H1 (cell line): Measurements from ENCODE around the gene NHSL2. TPM values are rescaled to one million over a fixed set of nuclear protein-coding genes. Genes with fewer than 3 reads are reported as not detected.

ENCODE experiments used
- CTCF ChIA-PET: fragments of 300-600 bp; sonication (Branson Sonifier 250); formaldehyde crosslinking; loops from one replicate; lab custom pipeline; 2021; ENCODE audit not compliant: partially characterized antibody; lab: Charles Lee
- POLR2A ChIA-PET: fragments of 300-600 bp; sonication (Branson Sonifier 250); formaldehyde crosslinking; loops from one replicate; lab custom pipeline; 2021; ENCODE audit warnings: inconsistent platforms; ENCODE audit not compliant: partially characterized antibody; lab: Charles Lee
- DNase-seq, 2 experiments: peaks; one replicate each; pipeline versions ENCODE4 v3.0.0 to v3.0.0-alpha.2; 2010 to 2022; ENCODE audit warnings: low spot score in 2 of 2, low read depth in 1 of 2, mixed read lengths in 1 of 2
- FAIRE-seq: peaks from 2 replicates; lab custom pipeline; 2011; peaks lifted over from hg19 to GRCh38; lab: Jason Lieb, UNC
- H2AFZ ChIP-seq: 2 replicates; pipeline ENCODE4 v1.8.1; 2012; ENCODE audit warnings: low read length, inconsistent platforms
- H2AK5ac ChIP-seq: 2 replicates; pipeline ENCODE4 v1.6.1; 2013; ENCODE audit warnings: low read depth, low read length
- H2BK120ac ChIP-seq: replicated peaks from 2 replicates; pipeline ENCODE3; 2013; ENCODE audit warnings: low read depth, low read length, inconsistent platforms
- H2BK12ac ChIP-seq: 2 replicates; pipeline ENCODE4 v1.6.1; 2013; ENCODE audit warnings: low read depth, low read length
- H2BK15ac ChIP-seq: 2 replicates; pipeline ENCODE4 v1.6.1; 2013; ENCODE audit warnings: low read length
- H2BK20ac ChIP-seq: 2 replicates; pipeline ENCODE4 v1.6.1; 2013; ENCODE audit warnings: low read length
- H2BK5ac ChIP-seq: 2 replicates; pipeline ENCODE4 v1.6.1; 2013; ENCODE audit warnings: low read depth, low read length
- H3K14ac ChIP-seq: 2 replicates; pipeline ENCODE4 v1.6.1; 2013; ENCODE audit warnings: inconsistent platforms; ENCODE audit not compliant: insufficient read length
- H3K18ac ChIP-seq: 2 replicates; pipeline ENCODE4 v1.6.1; 2013; ENCODE audit warnings: low read length; ENCODE audit errors: extremely low read depth
- H3K23ac ChIP-seq: 2 replicates; pipeline ENCODE4 v1.6.1; 2013; ENCODE audit warnings: inconsistent platforms; ENCODE audit not compliant: insufficient read length
- H3K23me2 ChIP-seq: 2 replicates; pipeline ENCODE4 v1.6.1; 2013; ENCODE audit warnings: low read depth, low read length
- H3K27ac ChIP-seq: 2 replicates; pipeline ENCODE4 v1.6.1; 2011; ENCODE audit warnings: low read depth, low read length, inconsistent platforms
- H3K27me3 ChIP-seq, 4 experiments: replicated peaks in 1 of 4; 1 replicate in 1 of 4; 2 replicates in 3 of 4; pipeline versions ENCODE4 v1.6.1 to v1.8.1; 2011 to 2013; ENCODE audit warnings: low read length in 3 of 4, mild to moderate bottlenecking in 3 of 4, inconsistent platforms in 2 of 4, mixed read lengths in 2 of 4, moderate library complexity in 1 of 4; ENCODE audit not compliant: control insufficient read depth in 3 of 4, insufficient read depth in 3 of 4; ENCODE audit errors: extremely low read depth in 1 of 4
- H3K36me3 ChIP-seq, 4 experiments: 2 replicates each; pipeline versions ENCODE4 v1.6.1 to v1.8.1; 2011 to 2013; ENCODE audit warnings: mild to moderate bottlenecking in 4 of 4, low read length in 3 of 4, moderate library complexity in 2 of 4, control low read depth in 1 of 4, inconsistent platforms in 1 of 4; ENCODE audit not compliant: insufficient read depth in 4 of 4, control insufficient read depth in 2 of 4
- H3K4ac ChIP-seq: replicated peaks from 2 replicates; pipeline ENCODE3; 2013; ENCODE audit warnings: low read length, low read depth, mixed read lengths, inconsistent platforms; ENCODE audit not compliant: insufficient read length
- H3K4me1 ChIP-seq, 4 experiments: replicated peaks in 1 of 4; 1 replicate in 1 of 4; 2 replicates in 3 of 4; pipeline versions ENCODE4 v1.6.1 to v1.8.1; 2011 to 2013; ENCODE audit warnings: low read length in 3 of 4, inconsistent platforms in 2 of 4, mixed read lengths in 1 of 4; ENCODE audit not compliant: insufficient read depth in 4 of 4, control insufficient read depth in 3 of 4
- H3K4me2 ChIP-seq, 2 experiments: 2 replicates each; pipeline versions ENCODE4 v1.6.1 to v1.8.1; 2011 to 2013; ENCODE audit warnings: low read depth in 2 of 2, low read length in 2 of 2, control low read depth in 1 of 2, inconsistent platforms in 1 of 2, mild to moderate bottlenecking in 1 of 2; ENCODE audit not compliant: insufficient read depth in 1 of 2
- H3K4me3 ChIP-seq, 4 experiments: fragments of 200-600, 300-600 bp in 1 of 4; sonication (generic), shearing (Covaris generic), sonication (Bioruptor Twin) in 1 of 4; 2 replicates each; pipeline versions ENCODE4 v1.5.1 to v1.8.1; 2011 to 2016; ENCODE audit warnings: low read length in 4 of 4, low read depth in 3 of 4, control low read depth in 2 of 4, inconsistent platforms in 2 of 4, mild to moderate bottlenecking in 2 of 4, mixed read lengths in 1 of 4, moderate library complexity in 1 of 4; ENCODE audit not compliant: insufficient read depth in 2 of 4; ENCODE audit errors: extremely low read depth in 1 of 4
- H3K56ac ChIP-seq: replicated peaks from 2 replicates; pipeline ENCODE3; 2013; ENCODE audit warnings: low read depth, mild to moderate bottlenecking, mixed read lengths, low read length, inconsistent platforms; ENCODE audit not compliant: insufficient read length
- H3K79me1 ChIP-seq: 2 replicates; pipeline ENCODE4 v1.6.1; 2013; ENCODE audit warnings: low read depth, low read length, control low read depth
- H3K79me2 ChIP-seq, 2 experiments: 2 replicates each; pipeline versions ENCODE4 v1.6.1 to v1.8.1; 2012 to 2013; ENCODE audit warnings: low read length in 2 of 2, mild to moderate bottlenecking in 2 of 2, inconsistent platforms in 1 of 2; ENCODE audit not compliant: insufficient read depth in 2 of 2, control insufficient read depth in 1 of 2
- H3K9ac ChIP-seq, 4 experiments: replicated peaks in 1 of 4; 1 replicate in 1 of 4; 2 replicates in 3 of 4; pipeline versions ENCODE4 v1.6.1 to v1.8.1; 2011 to 2013; ENCODE audit warnings: low read depth in 3 of 4, low read length in 3 of 4, control low read depth in 2 of 4, mild to moderate bottlenecking in 2 of 4, moderate library complexity in 2 of 4, inconsistent platforms in 1 of 4; ENCODE audit errors: extremely low read depth in 1 of 4
- H3K9me3 ChIP-seq, 2 experiments: 2 replicates each; pipeline versions ENCODE4 v1.6.1 to v1.8.1; 2012 to 2013; ENCODE audit warnings: mild to moderate bottlenecking in 2 of 2, moderate library complexity in 2 of 2, control low read depth in 1 of 2, inconsistent platforms in 1 of 2, low read depth in 1 of 2, low read length in 1 of 2, mixed read lengths in 1 of 2; ENCODE audit not compliant: insufficient read depth in 2 of 2
- H4K20me1 ChIP-seq, 2 experiments: replicated peaks in 1 of 2; 2 replicates each; pipeline versions ENCODE3 to v1.8.1; 2011 to 2013; ENCODE audit warnings: inconsistent platforms in 2 of 2, low read length in 2 of 2, mild to moderate bottlenecking in 1 of 2; ENCODE audit not compliant: insufficient read depth in 2 of 2, control insufficient read depth in 1 of 2
- H4K5ac ChIP-seq: 2 replicates; pipeline ENCODE4 v1.6.1; 2013; ENCODE audit warnings: low read length, low read depth, mixed read lengths, inconsistent platforms; ENCODE audit not compliant: insufficient read length
- H4K8ac ChIP-seq: 2 replicates; pipeline ENCODE4 v1.8.0; 2013; ENCODE audit warnings: mild to moderate bottlenecking, moderate library complexity, low read length, inconsistent platforms; ENCODE audit not compliant: insufficient read depth; ENCODE audit errors: extremely low read depth
- H4K91ac ChIP-seq: replicated peaks from 2 replicates; pipeline ENCODE3; 2013; ENCODE audit warnings: low read length, mixed read lengths, inconsistent platforms; ENCODE audit not compliant: insufficient read length
- CBX8 ChIP-seq: fragments of 300-800, 300-1000 bp; sonication (generic); IDR thresholded peaks from 2 replicates; pipeline ENCODE4 v1.7.1; 2016; ENCODE audit warnings: low read depth, low read length, borderline replicate concordance
- JUN ChIP-seq: IDR thresholded peaks from 2 replicates; pipeline ENCODE4 v1.6.1; 2011; ENCODE audit warnings: low read depth, mild to moderate bottlenecking, improper control_type of control experiment, low read length
- NRF1 ChIP-seq: IDR thresholded peaks from 2 replicates; pipeline ENCODE4 v1.6.1; 2011; ENCODE audit warnings: mild to moderate bottlenecking, low read depth, low read length, improper control_type of control experiment
- RFX5 ChIP-seq: IDR thresholded peaks from 2 replicates; pipeline ENCODE4 v1.6.1; 2011; ENCODE audit warnings: low read depth, low read length, improper control_type of control experiment, borderline replicate concordance
- WGBS, 2 experiments: shearing (Covaris generic) in 1 of 2; methylation state at CpG; one replicate each; pipeline versions ENCODE4 v1.1.6 to v1.1.7; 2013 to 2015; ENCODE audit warnings: low lambda C conversion rate in 2 of 2, mixed read lengths in 2 of 2, inconsistent platforms in 1 of 2, low coverage in 1 of 2, missing lambda C conversion rate in 1 of 2; ENCODE audit not compliant: insufficient replicate concordance in 2 of 2, insufficient coverage in 1 of 2, insufficient read length in 1 of 2; ENCODE audit errors: extremely low coverage in 1 of 2, missing lambda C conversion rate in 1 of 2; 5-methylcytosine and 5-hydroxymethylcytosine counted together
- polyA plus RNA-seq, 7 experiments: library from polyadenylated mRNA; depleted of rRNA in 3 of 7; stranded (reverse) in 5 of 7; unstranded in 2 of 7; fragments of >200 nt in 5 of 7; fragments of 200-250 nt in 2 of 7; gene quantifications; 1 replicate in 5 of 7; 2 replicates in 1 of 7; 4 replicates in 1 of 7; pipeline versions ENCODE4 v1.2.1 to v1.2.3, GENCODE V29; 2011 to 2013; ENCODE audit warnings: missing spikeins in 2 of 7, mixed read lengths in 2 of 7
- total RNA-seq: library from RNA; stranded (reverse); fragmentation: NEBNext Ultra II Directional; extraction: Animal tissue kit (Norgen Biotek cat#: 25700); gene quantifications from 2 replicates; pipeline ENCODE4 v1.2.1, GENCODE V29; 2021
- TF ChIP-seq, protein P1 (sequence below): IDR thresholded peaks from 2 replicates; pipeline ENCODE4 v1.6.1; 2011; ENCODE audit warnings: low read length, improper control_type of control experiment

The NHSL2 gene
- total and polyA plus RNA-seq, 2 of the 8 experiments (the other 6 are each of a cell fraction or from before 2014, with no cell fraction given) = 3.7 to 7.2 TPM

DNA sequence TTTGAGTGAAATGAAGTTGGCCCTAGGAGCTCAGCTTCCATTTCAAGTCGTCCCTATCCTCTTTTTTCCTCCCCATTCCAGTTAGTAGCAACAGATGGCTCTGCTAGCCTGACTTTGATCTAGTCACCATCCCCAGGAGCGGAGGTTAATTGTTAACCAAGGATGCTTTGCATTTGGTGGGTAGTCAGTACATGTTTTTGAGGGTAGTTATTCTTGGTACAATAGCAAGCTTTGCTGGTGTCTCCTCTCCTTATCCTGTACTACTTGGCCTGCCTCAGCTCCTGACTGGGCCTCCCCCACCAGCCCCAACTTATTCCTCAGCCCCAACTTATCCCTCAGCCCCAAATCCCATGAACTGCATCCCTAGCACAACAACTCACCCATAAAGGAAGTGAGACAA lies 235.9 kb downstream of the NHSL2 start:
- no peaks in the 10 kb centered on the region for H3K79me2 ChIP-seq
- no peaks in the 10 kb centered on the region for H3K9me3 ChIP-seq
- H4K91ac ChIP-seq = no peak overlapping the region
- H4K20me1 ChIP-seq = no peaks in the 10 kb centered on the region
- H3K36me3 ChIP-seq = no peaks in the 10 kb centered on the region
- H2BK120ac ChIP-seq = no peak overlapping the region
- H3K14ac ChIP-seq = no peak overlapping the region
- CTCF ChIA-PET = no interaction called here
- H3K9ac ChIP-seq = no peak overlapping the region
- DNase-seq (no peak), FAIRE-seq (no peak)
- no peak overlapping the region for H2BK5ac ChIP-seq
- no peaks in the 10 kb centered on the region for H3K27me3 ChIP-seq
- H2BK20ac ChIP-seq = no peak overlapping the region
- no peak overlapping the region for H3K4me2 ChIP-seq
- no peak overlapping the region for H2BK12ac ChIP-seq
- H4K8ac ChIP-seq = no peak overlapping the region
- no peak overlapping the region for H3K56ac ChIP-seq
- H2BK15ac ChIP-seq = no peak overlapping the region
- no peak overlapping the region for H3K18ac ChIP-seq
- H3K27ac ChIP-seq = no peak overlapping the region
- H3K23ac ChIP-seq = no peak overlapping the region
- POLR2A ChIA-PET = no interaction called here
- no peaks in the 10 kb centered on the region for H3K79me1 ChIP-seq
- H3K4ac ChIP-seq = no peak overlapping the region
- H4K5ac ChIP-seq = no peak overlapping the region
- no peak overlapping the region for H2AK5ac ChIP-seq
- no peak overlapping the region for H2AFZ ChIP-seq
- WGBS, 2 experiments = 91% methylated on average over 2 of the region's 2 CpGs; no CpG with 5 or more reads in 1 of the 2 experiments
- H3K4me3 ChIP-seq = no peak overlapping the region
- H3K23me2 ChIP-seq = no peaks in the 10 kb centered on the region; the same call in 1 of the 2 replicates
- no peaks in the 10 kb centered on the region for H3K4me1 ChIP-seq
- TF ChIP-seq RFX5 (no peak), JUN (no peak), CBX8 (no peak), NRF1 (no peak)
- TF ChIP-seq, protein P1, sequence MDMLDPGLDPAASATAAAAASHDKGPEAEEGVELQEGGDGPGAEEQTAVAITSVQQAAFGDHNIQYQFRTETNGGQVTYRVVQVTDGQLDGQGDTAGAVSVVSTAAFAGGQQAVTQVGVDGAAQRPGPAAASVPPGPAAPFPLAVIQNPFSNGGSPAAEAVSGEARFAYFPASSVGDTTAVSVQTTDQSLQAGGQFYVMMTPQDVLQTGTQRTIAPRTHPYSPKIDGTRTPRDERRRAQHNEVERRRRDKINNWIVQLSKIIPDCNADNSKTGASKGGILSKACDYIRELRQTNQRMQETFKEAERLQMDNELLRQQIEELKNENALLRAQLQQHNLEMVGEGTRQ = no peak
